Heart right ventricle (tissue), 16 donors: Measurements from ENCODE around the gene DIMT1. TPM values are rescaled to one million over a fixed set of nuclear protein-coding genes. Genes with fewer than 3 reads are reported as not detected.

ENCODE experiments used
- ATAC-seq, 8 donors: fragments of 200-7000 bp; cut with Tn5 transposase; one replicate each; pipeline ENCODE4 v1.9.1; 2020; ENCODE audit warnings: mild to moderate bottlenecking in 8 of 8, moderate library complexity in 8 of 8, moderate number of reproducible peaks in 1 of 8
- DNase-seq, 2 donors: peaks; one replicate each; pipeline ENCODE4 v3.0.0-alpha.2; 2020
- H3K27ac ChIP-seq, 10 donors: fragments of 200-600 bp; sonication (generic) in 2 of 10; one replicate each; pipeline versions ENCODE4 v1.5.0 to v1.8.0; 2020 to 2022; ENCODE audit warnings: mild to moderate bottlenecking in 3 of 10
- H3K27me3 ChIP-seq, 7 donors: fragments of 200-600 bp; one replicate each; pipeline ENCODE4 v1.8.0; 2021 to 2022; ENCODE audit warnings: mild to moderate bottlenecking in 2 of 7
- H3K36me3 ChIP-seq, 9 donors: fragments of 200-600 bp; sonication (generic) in 1 of 9; one replicate each; pipeline versions ENCODE4 v1.5.0 to v1.8.0; 2020 to 2022; ENCODE audit warnings: mild to moderate bottlenecking in 2 of 9
- H3K4me1 ChIP-seq, 9 donors: fragments of 200-600 bp; sonication (generic) in 1 of 9; one replicate each; pipeline versions ENCODE4 v1.5.0 to v1.8.0; 2020 to 2022; ENCODE audit warnings: mild to moderate bottlenecking in 4 of 9
- H3K4me3 ChIP-seq, 10 donors: fragments of 200-600 bp; sonication (generic) in 2 of 10; one replicate each; pipeline versions ENCODE4 v1.5.0 to v1.8.0; 2020 to 2022; ENCODE audit warnings: mild to moderate bottlenecking in 7 of 10, moderate library complexity in 2 of 10
- H3K9me3 ChIP-seq, 11 donors: fragments of 200-600 bp in 10 of 11; sonication (generic) in 2 of 11; one replicate each; pipeline versions ENCODE4 v1.5.0 to v1.8.0; 2013 to 2022; ENCODE audit warnings: mild to moderate bottlenecking in 2 of 11, control low read depth in 1 of 11, moderate library complexity in 1 of 11
- WGBS, 2 donors: extraction: QIAGEN DNeasy Blood & Tissue Kit; methylation state at CpG; one replicate each; pipeline ENCODE4 v1.1.7; 2013; ENCODE audit warnings: inconsistent platforms in 1 of 2; 5-methylcytosine and 5-hydroxymethylcytosine counted together
- intact Hi-C, 10 donors: fragments of 100-400 bp; cut with DNase I; formaldehyde crosslinking; loops; one replicate each; pipeline versions ENCODE4 v1.11.1 to v1.14.2; 2022
- polyA plus RNA-seq, 2 donors: library from polyadenylated mRNA; stranded (reverse); fragments of 200-250 nt; gene quantifications; one replicate each; pipeline ENCODE4 v1.2.3, GENCODE V29; 2013
- total RNA-seq, 10 donors: library from RNA; stranded (reverse); fragmentation: NEBNext Ultra II Directional in 3 of 10; extraction: Animal tissue kit (Norgen Biotek cat#: 25700) in 3 of 10; gene quantifications; one replicate each; pipeline versions ENCODE4 v1.2.1 to v1.2.4, GENCODE V29; 2021 to 2023
- TF ChIP-seq, protein P1 (sequence below), 9 donors: fragments of 200-600 bp; sonication (generic) in 2 of 9; IDR thresholded peaks; one replicate each; pipeline versions ENCODE4 v1.5.0 to v1.8.0; 2021 to 2022; ENCODE audit warnings: antibody characterized with exemption in 9 of 9, mild to moderate bottlenecking in 5 of 9, moderate library complexity in 1 of 9
- donor health status: Arrhythmogenic right ventricular cardiomyopathy.
- donor health status: ischemic (EF 13 %, LVEDD 7.1; RV severe dilation, severe dysfunction).
- donor health status: healthy with polysubstance abuse.
- donor health status: DM: no; HTN: yes; CAD: no.
- donor health status: DM: no; HTN: no; CAD: no.
- donor health status: ischemic (EF 25% LVEDD 6.9; RV normal size, moderate dysfunction).
- donor health status: ischemic (EF 25% LVEDD 5.7; RV mildly dilated, moderate dysfunction).
- donor health status: healthy.
- donor health status: DM: yes; HTN: yes; CAD: no.
- donor health status: Ischemic cardiomyopathy.
- donor health status: ischemic (EF 35%, LVEDD 5.7; RV mildly dilated, moderate dysfunction).
- donor health status: nonischemic (EF 11% LVEDD 7.7; RV severe dilation, severe dysfunction).
- donor health status: DM: yes; HTN: yes; CAD: no.
- donor health status: PGD.
- donor health status: ischemic (EF 29% LVEDD 5.4; RV normal size, mild dysfunction).
- donor health status: nonischemic (EF 23%, LVEDD 6.1; RV moderate dilation, normal function).

The DIMT1 gene
- total and polyA plus RNA-seq, 12 donors = 10.5 to 23.0 (median 18.4) TPM

DNA sequence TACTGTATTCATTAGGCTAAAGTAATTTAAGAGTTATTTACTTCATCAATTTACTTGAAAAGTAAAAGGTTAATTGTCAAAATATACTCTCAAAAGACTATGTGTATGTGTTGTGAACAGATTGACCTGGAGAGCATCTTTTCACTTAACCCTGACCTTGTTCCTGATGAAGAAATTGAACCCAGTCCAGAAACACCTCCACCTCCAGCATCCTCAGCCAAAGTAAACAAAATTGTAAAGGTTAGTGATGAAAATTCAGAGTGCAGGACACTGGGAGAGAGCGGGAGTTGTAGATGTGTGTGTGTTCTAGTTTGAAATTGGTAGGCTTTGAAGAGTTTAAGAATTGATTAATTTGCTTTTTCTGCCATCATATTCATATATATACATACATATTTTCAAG is 55.8 kb downstream of the DIMT1 start:
- WGBS, 2 donors = 98 to 100% methylated on average over 1 of the region's 1 CpG
- DNase-seq (no peak), ATAC-seq (no peak)
- H3K27ac ChIP-seq = no peak overlapping the region
- intact Hi-C loops = loop anchor here in 2 of 10 donors (5.0 to 10.0 kb wide), 2 partner anchors 103 to 126 kb away; no protein-coding TSS in a partner anchor
- TF ChIP-seq, protein P1, sequence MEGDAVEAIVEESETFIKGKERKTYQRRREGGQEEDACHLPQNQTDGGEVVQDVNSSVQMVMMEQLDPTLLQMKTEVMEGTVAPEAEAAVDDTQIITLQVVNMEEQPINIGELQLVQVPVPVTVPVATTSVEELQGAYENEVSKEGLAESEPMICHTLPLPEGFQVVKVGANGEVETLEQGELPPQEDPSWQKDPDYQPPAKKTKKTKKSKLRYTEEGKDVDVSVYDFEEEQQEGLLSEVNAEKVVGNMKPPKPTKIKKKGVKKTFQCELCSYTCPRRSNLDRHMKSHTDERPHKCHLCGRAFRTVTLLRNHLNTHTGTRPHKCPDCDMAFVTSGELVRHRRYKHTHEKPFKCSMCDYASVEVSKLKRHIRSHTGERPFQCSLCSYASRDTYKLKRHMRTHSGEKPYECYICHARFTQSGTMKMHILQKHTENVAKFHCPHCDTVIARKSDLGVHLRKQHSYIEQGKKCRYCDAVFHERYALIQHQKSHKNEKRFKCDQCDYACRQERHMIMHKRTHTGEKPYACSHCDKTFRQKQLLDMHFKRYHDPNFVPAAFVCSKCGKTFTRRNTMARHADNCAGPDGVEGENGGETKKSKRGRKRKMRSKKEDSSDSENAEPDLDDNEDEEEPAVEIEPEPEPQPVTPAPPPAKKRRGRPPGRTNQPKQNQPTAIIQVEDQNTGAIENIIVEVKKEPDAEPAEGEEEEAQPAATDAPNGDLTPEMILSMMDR (IDR thresholded peaks at IDR 0.05) = no peak
- H3K36me3 ChIP-seq = peaks cover 0 to 56% (median 3%) of the 10 kb centered on the region in 9 donors
- H3K4me1 ChIP-seq = no peaks in the 10 kb centered on the region
- no peaks in the 10 kb centered on the region for H3K9me3 ChIP-seq
- H3K27me3 ChIP-seq = no peaks in the 10 kb centered on the region
- no peak overlapping the region for H3K4me3 ChIP-seq

DNA sequence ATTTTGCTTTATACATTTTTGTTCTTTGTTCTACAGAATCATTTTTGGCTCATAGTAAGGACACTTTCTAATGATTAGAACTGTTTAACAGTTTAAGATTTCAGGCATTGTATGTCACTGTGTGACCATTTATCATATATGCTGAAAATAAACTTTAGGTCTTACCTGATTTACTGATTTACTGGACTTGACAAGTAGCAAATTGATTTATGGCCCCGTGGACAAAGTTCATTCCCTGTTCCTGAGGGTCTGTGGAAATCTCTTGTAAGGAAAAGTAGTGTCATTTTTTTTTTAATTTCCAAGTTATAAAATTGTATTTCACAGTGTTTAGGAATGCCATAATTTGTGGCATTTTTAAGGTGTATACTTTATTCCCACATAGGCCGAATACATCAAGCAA is 57.0 kb downstream of the DIMT1 start:
- Histone ChIP-seq H3K4me1 (peaks cover 0 to 5% (median 0%) of the 10 kb centered on the region in 9 donors), H3K4me3 (no peak overlapping the region), H3K27me3 (no peaks in the 10 kb centered on the region), H3K27ac (no peak overlapping the region), H3K9me3 (no peaks in the 10 kb centered on the region), H3K36me3 (peaks cover 0 to 44% (median 3%) of the 10 kb centered on the region in 9 donors)
- WGBS, 2 donors = 94 to 95% methylated on average over 2 of the region's 2 CpGs
- DNase-seq (no peak), ATAC-seq (no peak)
- intact Hi-C loops = loop anchor here in 2 of 10 donors (5.0 to 10.0 kb wide), 2 partner anchors 102 to 124 kb away; no protein-coding TSS in a partner anchor
- TF ChIP-seq, protein P1 (IDR thresholded peaks at IDR 0.05) = no peak

DNA sequence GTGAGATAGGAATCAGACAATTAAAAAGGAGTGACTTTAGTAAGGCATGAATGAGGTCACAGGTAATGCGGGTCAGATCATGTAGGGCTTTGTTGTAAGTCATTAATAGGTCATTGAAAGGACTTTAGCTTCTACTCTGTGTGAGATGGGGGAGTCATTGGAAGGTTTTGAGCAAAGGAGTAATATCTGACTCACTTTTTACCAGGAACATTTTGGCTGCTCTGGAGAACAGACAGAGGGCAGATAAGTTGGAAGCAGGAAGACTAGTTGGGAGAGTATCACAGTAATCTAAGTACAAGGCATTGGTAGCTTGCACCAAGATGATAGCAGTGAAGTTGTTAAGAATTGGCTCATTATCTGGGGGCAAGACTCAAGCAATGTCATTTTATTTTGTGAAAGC is 60.3 kb downstream of the DIMT1 start:
- no peak overlapping the region for H3K27ac ChIP-seq
- peaks cover 0 to 9% (median 0%) of the 10 kb centered on the region in 9 donors for H3K4me1 ChIP-seq
- TF ChIP-seq, protein P1 (IDR thresholded peaks at IDR 0.05) = no peak
- no peaks in the 10 kb centered on the region for H3K9me3 ChIP-seq
- intact Hi-C loops = loop anchor here in 2 of 10 donors (5.0 to 10.0 kb wide), 2 partner anchors 36 to 99 kb away; partner anchors contain the start of gene KIF2A (in 1 of the 2)
- no peak overlapping the region for H3K4me3 ChIP-seq
- no peaks in the 10 kb centered on the region for H3K27me3 ChIP-seq
- 94 to 100% methylated on average over 1 of the region's 1 CpG for WGBS, 2 donors
- DNase-seq (no peak), ATAC-seq (no peak)
- peaks cover 0 to 11% (median 0%) of the 10 kb centered on the region in 9 donors for H3K36me3 ChIP-seq

DNA sequence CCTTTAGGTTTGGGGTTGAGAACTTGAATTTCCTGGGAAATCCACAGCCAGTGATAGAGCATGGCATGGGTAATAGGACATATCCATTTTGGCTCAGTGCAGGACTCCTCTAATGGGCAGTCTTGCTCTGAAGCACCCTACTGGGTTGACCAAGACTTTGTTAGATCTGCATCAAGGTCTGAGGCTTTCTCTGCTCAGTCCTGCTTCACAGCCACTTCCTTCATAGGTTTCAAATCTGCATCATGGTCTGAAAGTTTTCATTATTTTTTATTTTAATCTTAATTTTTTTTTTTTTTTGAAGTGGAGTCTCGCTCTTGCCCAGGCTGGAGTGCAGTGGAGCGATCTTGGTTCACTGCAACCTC is 61.2 kb downstream of the DIMT1 start:
- H3K9me3 ChIP-seq = no peaks in the 10 kb centered on the region
- H3K27me3 ChIP-seq = no peaks in the 10 kb centered on the region
- WGBS, 2 donors = 100% methylated on average over 2 of the region's 2 CpGs
- DNase-seq (no peak), ATAC-seq (no peak)
- H3K36me3 ChIP-seq = peaks cover 0 to 2% (median 0%) of the 10 kb centered on the region in 9 donors
- peaks cover 0 to 9% (median 0%) of the 10 kb centered on the region in 9 donors for H3K4me1 ChIP-seq
- intact Hi-C loops = loop anchor here in 2 of 10 donors (5.0 to 10.0 kb wide), 2 partner anchors 35 to 98 kb away; partner anchors contain the start of gene KIF2A (in 1 of the 2)
- H3K27ac ChIP-seq = no peak overlapping the region
- H3K4me3 ChIP-seq = no peak overlapping the region
- TF ChIP-seq, protein P1 (IDR thresholded peaks at IDR 0.05) = no peak
